GM19452 (cell line): ENCODE data around the gene LORICRIN.
"Not testable (repeated sequence)": the region's sequence is repeated elsewhere in the genome, so short reads cannot be mapped to it uniquely, and the experiment has no call there.

Experiments used
- ATAC-seq: cut with Tn5 transposase; IDR thresholded peaks from one replicate; pipeline ENCODE4 v1.9.1; 2021; ENCODE audit not compliant: unreplicated experiment

LORICRIN gene, protein sequence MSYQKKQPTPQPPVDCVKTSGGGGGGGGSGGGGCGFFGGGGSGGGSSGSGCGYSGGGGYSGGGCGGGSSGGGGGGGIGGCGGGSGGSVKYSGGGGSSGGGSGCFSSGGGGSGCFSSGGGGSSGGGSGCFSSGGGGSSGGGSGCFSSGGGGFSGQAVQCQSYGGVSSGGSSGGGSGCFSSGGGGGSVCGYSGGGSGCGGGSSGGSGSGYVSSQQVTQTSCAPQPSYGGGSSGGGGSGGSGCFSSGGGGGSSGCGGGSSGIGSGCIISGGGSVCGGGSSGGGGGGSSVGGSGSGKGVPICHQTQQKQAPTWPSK

DNA sequence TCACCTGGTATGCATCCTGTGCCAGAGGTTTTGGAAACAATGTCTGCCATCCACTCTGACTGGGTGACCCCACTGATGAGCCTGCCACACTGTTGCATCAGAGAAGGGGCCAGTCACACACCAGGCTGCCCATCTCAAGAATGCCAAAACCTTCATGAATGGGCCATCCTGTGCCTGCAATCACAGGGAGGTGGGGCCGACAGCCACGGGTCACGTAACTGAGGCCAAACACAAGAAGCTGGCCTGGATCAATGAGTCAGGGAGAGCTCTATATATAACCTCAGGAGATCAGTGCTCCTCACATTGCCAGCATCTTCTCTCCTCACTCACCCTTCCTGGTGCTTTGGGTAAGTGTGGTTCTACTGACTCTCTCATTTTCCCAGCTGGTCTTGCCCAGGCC, at the start of gene LORICRIN:
Gene LORICRIN, plus strand, starts transcription at position 301 of the 400 bp plus-strand sequence. CDS start 1,263 bp downstream, outside the sequence.
- no peak for ATAC-seq

DNA sequence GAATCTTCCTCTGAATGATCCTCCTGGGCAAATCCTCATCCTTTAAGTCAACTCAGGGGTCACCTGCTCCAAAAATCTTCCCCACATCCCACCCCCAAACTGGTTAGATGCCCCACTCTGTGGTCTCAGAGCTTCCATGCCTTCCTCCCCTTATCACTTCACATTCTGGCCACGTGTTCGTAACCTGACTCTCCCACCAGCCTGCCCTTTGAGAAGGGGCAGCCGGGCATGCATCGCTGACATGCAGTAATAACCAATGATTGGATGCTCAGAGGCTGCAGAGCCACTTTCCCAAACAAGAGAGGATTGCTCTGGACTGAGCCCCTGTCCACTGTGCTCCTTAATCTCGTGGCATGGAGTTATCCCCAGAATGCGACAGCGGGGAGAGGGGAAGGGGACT, 49.3 kb upstream of the LORICRIN start:
- no peak for ATAC-seq

DNA sequence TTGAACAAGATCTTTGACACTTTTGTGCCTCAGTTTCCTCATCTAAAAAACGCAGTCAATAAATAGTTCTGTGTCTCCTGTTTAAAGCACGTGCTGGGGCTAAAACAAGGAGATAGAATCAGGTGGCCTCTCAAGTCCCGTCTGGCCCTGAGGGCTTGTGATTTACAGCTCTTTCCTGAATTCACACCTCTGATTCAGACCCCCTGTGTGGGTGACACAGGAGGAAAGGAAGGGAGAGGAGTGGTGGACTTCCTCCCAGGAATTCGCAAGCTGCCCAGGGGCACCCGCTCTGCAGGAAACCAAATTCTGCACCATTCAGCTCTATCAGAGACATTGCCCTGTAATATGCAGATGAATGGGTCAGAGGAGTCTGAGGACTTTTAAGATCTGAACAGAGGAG, 47.3 kb upstream of the LORICRIN start:
- no peak for ATAC-seq

DNA sequence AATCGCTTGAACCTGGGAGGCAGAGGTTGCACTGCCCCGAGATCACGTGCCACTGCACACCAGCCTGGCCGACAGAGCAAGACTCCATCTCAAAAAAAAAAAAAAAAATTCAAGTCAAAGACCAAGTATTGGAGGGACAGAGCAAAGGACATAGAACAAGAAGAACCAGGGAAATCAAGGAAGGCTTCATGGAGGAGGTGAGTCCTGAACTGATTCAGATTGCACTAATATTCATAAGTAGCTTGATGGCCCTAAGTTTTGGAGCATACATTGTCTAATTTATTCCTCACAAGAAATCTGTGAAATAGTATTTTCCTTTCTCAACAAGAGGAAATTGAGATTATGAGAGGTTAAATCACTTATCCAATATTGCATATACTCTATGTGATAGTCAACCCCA, 46.0 kb upstream of the LORICRIN start:
- no peak for ATAC-seq

DNA sequence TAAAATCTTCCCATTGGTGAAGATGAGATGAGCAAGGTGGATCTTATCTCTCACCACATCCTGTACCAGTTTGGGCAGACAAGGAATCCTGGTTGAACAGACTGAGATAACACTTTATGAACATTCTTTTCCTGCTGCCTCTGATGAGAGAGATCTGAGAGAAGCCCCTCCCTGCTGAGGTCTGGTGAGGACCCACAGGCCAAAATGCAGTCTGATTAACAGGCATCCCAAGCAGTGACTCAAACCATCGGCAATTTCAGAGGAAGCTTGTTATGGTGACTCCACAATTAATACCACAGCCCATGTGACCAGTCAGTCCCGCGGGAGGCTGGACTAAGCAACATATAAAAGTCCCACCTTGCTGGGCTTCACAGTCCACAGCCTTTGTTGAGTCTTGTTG, 42.3 kb upstream of the LORICRIN start, which contains the start of gene PRR9:
Gene PRR9, plus strand, starts transcription at position 373 of the 400 bp plus-strand sequence. CDS start 561 bp downstream, outside the sequence.
- no peak for ATAC-seq

DNA sequence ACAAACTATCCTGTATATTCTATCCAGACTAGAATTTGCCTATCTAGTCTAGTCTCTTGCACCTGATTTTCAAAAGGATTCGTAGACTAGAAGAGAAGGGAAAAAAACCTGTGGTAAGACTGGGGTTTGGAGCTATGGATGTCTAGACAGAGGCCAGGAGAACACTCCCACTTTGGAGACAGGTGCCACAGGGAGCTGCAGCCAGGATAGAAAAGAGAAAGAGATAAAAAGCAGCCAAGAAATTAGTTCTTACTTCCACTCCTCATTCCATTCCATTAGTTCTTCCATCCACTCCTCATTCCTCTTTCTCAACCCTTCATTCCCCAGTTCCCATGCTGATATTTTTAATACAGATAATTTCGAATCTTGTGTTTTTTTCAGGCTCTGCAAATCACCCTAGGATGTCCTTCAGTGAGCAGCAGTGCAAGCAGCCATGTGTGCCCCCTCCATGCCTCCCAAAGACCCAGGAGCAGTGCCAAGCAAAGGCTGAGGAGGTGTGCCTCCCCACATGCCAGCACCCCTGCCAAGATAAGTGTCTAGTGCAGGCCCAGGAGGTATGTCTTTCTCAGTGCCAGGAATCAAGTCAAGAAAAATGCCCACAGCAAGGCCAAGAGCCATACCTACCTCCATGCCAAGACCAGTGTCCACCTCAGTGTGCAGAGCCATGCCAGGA, 41.6 kb upstream of the LORICRIN start:
- no peak for ATAC-seq

DNA sequence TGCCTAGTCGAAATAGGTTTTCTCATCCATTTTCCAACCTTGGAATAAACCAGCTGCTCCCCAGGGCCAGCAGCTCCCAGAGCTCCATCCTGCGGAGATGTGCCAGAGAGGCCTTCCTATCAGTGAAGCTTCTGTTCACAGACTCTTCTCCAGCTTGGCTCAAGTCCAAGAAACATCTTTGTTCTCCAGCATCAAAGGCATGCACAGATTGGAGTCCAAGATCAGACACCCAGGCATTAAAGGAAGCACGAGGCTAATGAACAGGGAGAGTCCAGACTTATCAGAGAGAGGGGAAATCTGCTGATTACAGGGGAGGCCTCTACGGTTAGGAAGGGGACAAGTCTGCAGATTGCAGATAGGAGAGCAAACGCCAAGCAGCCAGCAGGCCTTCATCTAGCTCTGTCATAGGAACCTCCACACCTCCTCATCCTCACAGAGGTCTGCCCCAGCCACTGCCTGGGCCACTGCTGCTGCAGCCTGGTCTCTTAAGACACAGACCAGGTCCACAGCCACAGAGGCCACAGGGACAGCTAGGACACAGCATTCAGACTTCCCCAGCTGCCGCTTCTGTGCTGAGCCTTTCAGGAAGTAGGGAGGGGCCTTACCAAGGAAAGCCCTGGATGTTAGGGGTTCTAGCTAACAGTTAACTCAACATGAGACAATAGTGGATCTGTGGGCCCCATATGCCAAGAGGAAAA, 38.7 kb upstream of the LORICRIN start:
- no peak for ATAC-seq

DNA sequence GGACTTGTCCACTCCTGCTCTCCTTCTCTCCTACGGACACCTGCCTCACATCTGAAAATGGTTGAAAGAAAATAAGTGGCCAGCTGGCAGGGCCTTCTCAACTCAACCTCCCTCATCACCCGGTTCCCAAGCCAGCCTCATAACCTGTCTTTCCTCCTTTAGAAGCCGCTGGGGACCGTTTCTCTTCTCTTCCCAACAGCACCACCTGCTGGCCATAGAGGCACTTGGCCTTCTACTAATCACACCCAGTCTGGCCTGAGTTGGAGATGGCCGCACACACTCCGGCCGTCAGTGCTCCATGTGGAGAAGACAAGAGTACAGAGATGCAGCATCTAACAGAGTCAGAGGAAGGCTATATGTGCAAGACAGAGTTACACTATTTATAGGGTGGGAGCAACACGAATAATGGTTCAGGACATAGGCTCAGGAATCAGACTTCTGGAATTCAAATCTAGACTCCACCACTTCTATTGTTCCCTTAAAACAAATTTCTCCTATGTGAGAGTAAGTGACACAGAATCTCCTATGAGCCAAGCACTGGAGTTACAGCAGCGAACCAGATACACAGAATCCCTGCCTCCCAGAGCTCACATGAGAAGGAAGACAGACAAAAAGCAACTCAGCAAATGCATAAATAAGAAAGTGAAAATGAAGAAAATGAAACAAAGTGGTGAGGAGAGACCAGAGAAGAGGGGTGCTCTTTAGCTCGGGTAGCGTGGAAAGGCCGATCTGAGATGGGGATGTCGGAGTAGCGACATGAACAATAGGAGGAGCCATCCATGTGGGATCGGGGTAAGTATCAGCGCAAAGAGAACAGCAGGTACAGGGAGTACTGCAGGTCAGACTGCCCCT, 36.2 kb upstream of the LORICRIN start:
- peak; percentile 76 for ATAC-seq

DNA sequence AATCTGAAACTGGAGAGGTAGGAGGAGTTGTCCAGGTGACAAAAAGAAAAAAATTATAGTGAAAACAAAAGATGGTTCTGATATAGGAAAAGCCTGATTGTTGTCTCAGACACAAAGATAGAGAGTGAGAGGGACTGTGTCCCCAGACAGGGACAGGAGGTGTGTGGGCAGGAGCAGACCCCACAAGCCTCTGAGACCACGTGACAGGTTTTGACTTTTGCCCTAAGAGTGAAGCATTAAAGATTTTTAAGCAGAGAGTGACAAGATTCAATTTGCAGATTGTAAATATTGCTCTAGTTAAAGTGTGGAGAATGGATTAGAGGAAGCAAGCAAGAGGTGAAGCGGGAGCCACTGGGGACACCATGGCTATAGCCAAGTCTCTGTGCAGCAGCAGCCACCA, 31.7 kb upstream of the LORICRIN start:
- no peak for ATAC-seq

DNA sequence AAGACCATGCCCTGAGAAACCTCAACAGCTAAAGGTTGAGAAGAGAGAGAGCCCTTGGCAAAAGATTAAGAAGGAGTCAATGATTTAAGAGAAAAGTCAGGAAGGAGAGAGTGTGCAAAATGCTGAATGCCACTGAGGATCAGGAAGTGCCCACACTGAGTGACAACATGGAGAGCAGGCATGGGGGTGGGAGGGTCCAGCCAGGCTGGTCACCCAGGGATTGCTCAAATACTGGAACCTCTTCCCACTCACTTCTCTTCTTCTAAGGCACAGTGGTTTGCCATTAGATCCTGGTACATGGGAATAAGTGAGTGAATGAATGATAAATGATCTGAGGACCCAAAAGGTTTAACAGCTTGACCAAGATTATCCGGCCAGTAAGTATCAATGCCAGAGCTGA, 31.0 kb upstream of the LORICRIN start:
- ATAC-seq, result no peak

DNA sequence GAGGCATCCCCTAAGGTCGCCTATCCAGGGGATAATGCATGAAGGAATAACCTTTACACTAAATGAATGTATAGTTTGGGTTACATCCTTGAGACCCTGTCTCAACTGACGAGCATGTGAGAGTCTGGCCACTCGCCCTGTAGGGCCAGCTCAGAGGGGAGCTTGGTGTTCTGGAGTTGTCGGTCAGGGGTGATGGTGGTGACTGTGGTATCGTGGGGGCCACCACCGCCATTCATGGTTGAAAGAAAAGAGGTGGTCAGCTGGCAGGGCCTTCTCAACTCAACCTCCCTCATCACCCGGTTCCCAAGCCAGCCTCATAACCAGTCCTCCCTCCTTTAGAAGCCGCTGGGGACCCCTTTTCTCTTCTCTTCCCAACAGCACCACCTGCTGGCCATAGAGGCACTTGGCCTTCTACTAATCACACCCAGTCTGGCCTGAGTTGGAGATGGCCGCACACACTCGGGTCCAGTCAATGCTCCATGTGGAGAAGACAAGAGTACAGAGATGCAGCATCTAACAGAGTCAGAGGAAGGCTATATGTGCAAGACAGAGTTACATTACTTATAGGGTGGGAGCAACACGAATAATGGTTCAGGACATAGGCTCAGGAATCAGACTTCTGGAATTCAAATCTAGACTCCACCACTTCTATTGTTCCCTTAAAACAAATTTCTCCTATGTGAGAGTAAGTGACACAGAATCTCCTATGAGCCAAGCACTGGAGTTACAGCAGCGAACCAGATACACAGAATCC, 30.2 kb upstream of the LORICRIN start:
- not testable (repeated sequence) for ATAC-seq

DNA sequence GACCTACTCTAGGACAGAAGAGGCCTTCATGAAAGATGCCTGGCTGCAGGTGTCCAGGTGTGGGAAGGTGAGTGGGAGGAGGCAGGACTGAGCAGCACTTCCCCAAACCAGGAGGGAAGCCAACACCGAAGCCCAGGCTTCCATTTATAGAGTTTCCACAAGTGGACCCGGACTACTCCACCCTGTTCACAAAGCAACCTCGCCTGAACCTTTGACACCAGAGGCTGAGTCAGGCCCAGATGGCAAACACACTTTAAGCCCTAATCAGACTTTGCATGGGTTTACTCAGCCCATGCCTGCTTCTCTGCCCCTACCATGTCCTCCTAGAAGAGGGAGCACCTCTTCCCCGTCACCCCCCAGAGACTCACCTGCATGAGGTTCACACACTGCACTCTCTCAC, 28.1 kb upstream of the LORICRIN start:
- ATAC-seq, result no peak

DNA sequence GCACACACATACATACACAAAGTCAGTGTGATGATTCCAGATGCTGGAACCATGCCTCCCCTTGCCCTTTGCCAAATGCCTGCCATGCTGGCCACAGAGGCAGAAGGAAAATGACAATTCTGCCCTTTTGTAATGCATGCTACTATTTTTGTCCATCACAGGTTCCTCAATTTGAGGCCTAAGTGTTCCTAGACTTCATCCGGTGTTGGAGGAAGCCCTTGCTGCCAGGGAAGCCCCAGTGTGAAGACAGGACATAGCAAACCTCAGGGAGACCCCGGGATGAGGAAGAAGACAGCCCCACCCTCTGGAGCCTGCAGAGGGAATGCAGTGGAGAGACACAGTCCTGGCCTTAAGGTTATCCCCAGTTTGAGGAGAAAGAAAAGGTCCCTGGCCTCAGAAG, 27.7 kb upstream of the LORICRIN start:
- no peak for ATAC-seq

DNA sequence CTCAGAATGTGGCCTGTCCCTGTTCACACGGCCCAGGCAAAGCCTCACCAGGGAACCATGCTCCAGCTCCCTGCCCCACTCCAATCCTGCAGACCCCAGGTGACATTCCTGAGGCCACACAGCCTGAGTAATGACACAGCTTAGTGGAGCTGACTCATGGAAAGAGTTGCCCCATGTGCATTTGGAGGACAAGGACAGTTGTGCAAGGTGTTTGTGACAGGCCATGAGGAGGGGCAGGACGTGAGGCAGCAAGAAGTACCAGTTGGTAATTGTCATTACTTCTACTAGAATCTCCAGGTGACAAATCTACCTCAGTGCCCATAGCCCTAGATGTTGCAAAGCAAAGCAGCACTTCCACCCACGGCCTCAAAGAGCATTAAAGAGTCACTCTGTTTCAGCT, 26.9 kb upstream of the LORICRIN start:
- no peak for ATAC-seq

DNA sequence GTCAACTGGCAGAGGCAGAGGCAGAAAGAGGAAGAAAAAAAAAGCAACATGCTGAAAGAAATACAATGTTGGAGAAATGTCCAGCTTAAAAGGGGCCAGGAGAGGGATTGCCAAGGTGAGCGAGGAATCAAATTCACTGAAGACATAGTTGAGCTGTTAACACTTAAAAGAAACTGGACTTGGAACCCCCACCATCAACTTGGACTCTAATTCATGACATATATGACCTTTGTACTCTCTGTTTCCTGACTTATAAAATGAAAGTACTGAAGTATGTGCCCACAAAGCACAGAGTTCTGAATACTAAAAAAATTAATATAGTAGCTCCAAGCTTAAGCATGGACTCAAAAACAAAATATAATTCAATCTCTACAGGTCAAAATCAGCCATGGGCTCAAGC, 26.0 kb upstream of the LORICRIN start:
- no peak for ATAC-seq

DNA sequence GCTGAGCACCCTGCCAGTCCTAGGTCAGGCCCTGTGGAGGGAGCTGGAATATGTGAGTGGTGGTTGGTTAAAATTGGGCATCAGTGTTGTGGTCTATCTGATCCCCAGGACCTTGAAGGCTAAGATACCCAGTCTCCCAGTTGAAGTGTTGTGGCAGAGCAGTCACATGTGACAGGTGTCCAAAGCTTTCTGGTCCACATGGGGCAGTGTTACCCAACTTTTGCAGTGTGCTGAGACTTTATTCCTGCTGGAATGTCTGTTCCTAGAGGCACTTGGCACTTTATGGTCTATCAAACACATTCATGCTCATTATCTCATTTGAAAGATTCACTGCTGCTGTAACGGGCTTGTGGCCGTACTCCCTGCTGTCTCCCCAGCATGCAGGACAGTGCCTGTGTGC, 21.0 kb upstream of the LORICRIN start:
- no peak for ATAC-seq

DNA sequence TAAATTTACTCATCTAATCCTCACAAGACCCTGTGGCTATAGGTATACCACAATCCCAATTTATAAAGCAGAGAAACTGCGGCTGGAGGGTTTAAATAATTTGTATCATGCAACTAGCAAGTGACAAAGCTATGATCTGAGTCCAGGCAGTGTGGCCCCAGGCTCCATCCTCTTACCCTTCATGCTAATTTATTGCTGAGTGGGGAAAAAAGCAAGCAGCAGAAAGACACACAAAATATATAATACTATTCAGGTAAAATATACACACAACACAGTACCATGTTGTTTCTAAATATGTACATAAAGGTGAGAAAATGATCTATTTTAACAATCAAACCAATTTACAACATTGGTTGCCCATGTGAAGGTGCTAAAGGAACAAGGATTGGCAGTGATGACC, 17.3 kb upstream of the LORICRIN start:
- ATAC-seq, result no peak

DNA sequence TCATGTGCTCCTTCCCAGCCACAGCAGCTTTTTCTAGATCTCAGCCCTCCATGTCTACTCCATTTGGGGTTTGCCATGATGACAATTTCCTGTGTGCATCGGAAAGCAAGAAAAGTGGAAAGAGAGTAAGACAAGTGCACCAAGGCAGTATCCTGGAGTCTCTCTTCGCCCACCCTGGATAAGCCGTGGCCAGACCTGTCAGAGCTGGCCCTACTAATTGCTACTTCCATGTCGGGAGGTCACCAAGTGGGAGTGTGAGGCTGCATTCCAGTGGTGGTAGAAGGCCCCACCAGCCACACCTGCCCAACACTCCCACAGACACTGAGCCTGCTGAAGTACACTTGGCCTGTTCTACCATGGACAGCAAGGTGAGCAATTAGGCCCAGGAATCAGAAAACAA, 14.0 kb upstream of the LORICRIN start:
- ATAC-seq, result no peak

DNA sequence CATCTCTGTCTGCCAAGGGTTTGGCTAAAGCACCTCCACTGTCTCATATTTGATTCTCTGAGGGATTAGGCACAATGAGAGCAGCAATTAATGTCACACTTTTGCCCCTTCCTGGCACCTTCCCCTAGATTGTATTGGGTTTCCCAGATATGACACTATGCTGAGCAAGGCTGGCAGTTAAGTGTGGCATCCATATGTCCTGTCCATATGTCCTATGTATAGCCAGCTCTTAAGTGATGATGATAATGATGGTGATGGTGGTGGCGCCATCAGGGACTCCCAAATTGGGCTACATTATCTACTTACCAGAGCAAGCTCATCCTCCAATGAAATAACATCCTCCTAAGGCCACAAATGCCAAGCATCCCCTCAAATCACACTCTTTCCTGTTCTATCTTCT, 13.5 kb upstream of the LORICRIN start:
- no peak for ATAC-seq

DNA sequence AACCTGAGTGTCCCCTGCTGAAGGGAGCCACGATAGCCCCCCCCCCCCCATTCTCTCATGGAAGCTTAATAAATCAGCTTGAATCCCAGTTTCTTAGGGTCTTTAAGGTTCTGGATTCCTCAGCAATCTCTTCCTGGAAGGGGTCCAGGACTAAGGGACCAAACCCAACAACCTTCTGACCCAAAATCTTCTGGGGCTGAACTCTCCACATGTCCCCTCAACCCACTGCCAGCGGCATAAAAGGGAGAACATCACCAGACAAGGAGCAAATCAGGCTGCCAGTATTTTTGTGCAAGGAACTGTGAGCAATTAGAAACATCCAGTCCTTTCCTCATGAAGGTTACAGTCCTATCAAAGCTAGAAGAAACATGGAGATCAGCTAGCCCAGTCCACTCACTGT, 12.7 kb upstream of the LORICRIN start:
- no peak for ATAC-seq
